ENCODE data around the gene NAALADL2. TPM values are rescaled to one million over a fixed set of nuclear protein-coding genes. Genes with fewer than 3 reads are reported as not detected.

Gene NAALADL2
- total and polyA plus RNA-seq, 2 of the 13 experiments (the other 11 are each of a cell fraction or from before 2014, with no cell fraction given): 0.08 TPM; not detected in 1

DNA sequence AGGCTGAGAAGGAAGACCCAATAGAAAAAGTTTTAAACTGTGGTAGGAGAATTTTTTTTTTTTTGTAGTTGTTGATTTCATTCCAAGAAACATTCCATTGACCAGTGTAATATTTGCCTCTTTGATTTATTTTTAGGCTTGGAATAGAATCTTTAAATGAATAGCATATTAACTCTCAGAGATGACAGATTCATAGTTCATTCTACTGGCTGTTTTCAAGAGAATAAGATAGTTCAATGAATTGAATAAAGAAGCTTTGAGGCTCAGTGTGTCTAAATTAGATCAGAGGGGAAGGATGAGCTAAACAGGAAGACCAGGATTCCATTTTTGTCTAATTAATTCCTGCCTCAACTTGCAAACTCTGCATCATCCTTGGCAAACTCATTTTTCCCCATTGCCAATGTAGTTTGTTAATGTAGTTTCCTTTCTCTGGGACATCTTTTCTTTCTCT lies 98.4 kb downstream of the NAALADL2 start:
- Histone ChIP-seq H4K20me1 (ENCODE audit: insufficient read depth, low read length) (no peaks in the 10 kb centered on the region), H3K27ac (ENCODE audit: extremely low read length, insufficient read depth, low read length) (no peak overlapping the region), H3K27me3 (ENCODE audit: control insufficient read depth in 1 of 2, insufficient read depth in 2 of 2, low read length in 2 of 2) (no peaks in the 10 kb centered on the region), H3K79me2 (ENCODE audit: insufficient read depth, low read length) (no peaks in the 10 kb centered on the region), H3K9ac (ENCODE audit: insufficient read depth, low read depth, low read length) (no peak overlapping the region), H3K36me3 (replicated peaks in 1 of 2; ENCODE audit: control insufficient read depth in 1 of 2, insufficient read depth in 2 of 2, low read length in 2 of 2) (no peaks in the 10 kb centered on the region), H3K4me3 (replicated peaks in 1 of 3; ENCODE audit: insufficient read depth in 1 of 3, low read depth in 2 of 3, low read length in 3 of 3) (no peak overlapping the region), H2AFZ (ENCODE audit: low read length) (no peak overlapping the region), H3K4me1 (ENCODE audit: insufficient read depth, low read length) (no peaks in the 10 kb centered on the region), H3K9me3 (ENCODE audit: low read length) (no peaks in the 10 kb centered on the region), H3K4me2 (ENCODE audit: low read depth, low read length) (no peak overlapping the region)
- no peak for DNase-seq (ENCODE audit: low spot score)
- POLR2A ChIA-PET: no interaction called here
- CTCF ChIA-PET (ENCODE audit: low intra/inter-chr PET ratio, low total read pairs): no interaction called here
- TF ChIP-seq, protein P1, sequence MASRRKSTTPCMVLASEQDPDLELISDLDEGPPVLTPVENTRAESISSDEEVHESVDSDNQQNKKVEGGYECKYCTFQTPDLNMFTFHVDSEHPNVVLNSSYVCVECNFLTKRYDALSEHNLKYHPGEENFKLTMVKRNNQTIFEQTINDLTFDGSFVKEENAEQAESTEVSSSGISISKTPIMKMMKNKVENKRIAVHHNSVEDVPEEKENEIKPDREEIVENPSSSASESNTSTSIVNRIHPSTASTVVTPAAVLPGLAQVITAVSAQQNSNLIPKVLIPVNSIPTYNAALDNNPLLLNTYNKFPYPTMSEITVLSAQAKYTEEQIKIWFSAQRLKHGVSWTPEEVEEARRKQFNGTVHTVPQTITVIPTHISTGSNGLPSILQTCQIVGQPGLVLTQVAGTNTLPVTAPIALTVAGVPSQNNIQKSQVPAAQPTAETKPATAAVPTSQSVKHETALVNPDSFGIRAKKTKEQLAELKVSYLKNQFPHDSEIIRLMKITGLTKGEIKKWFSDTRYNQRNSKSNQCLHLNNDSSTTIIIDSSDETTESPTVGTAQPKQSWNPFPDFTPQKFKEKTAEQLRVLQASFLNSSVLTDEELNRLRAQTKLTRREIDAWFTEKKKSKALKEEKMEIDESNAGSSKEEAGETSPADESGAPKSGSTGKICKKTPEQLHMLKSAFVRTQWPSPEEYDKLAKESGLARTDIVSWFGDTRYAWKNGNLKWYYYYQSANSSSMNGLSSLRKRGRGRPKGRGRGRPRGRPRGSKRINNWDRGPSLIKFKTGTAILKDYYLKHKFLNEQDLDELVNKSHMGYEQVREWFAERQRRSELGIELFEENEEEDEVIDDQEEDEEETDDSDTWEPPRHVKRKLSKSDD (CRISPR knock-in tag; IDR thresholded peaks at IDR 0.05; ENCODE audit: low read depth): no peak
- TF ChIP-seq, protein P2, sequence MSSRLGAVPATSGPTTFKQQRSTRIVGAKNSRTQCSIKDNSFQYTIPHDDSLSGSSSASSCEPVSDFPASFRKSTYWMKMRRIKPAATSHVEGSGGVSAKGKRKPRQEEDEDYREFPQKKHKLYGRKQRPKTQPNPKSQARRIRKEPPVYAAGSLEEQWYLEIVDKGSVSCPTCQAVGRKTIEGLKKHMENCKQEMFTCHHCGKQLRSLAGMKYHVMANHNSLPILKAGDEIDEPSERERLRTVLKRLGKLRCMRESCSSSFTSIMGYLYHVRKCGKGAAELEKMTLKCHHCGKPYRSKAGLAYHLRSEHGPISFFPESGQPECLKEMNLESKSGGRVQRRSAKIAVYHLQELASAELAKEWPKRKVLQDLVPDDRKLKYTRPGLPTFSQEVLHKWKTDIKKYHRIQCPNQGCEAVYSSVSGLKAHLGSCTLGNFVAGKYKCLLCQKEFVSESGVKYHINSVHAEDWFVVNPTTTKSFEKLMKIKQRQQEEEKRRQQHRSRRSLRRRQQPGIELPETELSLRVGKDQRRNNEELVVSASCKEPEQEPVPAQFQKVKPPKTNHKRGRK (CRISPR knock-in tag; IDR thresholded peaks at IDR 0.05): no peak
- TF ChIP-seq SRF (IDR thresholded peaks at IDR 0.05; ENCODE audit: low read depth, low read length): no peak
- TF ChIP-seq HDAC2 (CRISPR knock-in tag; IDR thresholded peaks at IDR 0.05): no peak
- intact Hi-C loops (cut with micrococcal nuclease; ENCODE audit: unreplicated experiment): no loop called here
- no peak for FAIRE-seq
- no TSS peak for BruUV-seq (replicated peaks)
- in situ Hi-C loops (cut with HindIII; ENCODE audit: extremely low pct_ligation_motif_present, low pct_unique_long_range_greater_than_20kb): no loop called here
- ATAC-seq: no peak
